Suppressor macrophage (primary cell): ENCODE results near the gene CDH4.
A peak's percentile ranks its signal among the peaks of the same experiment; 100 is the strongest.
"Not testable (repeated sequence)": the region's sequence is repeated elsewhere in the genome, so short reads cannot be mapped to it uniquely, and the experiment has no call there.

Source experiments
- DNase-seq, 4 experiments: peaks; one replicate each; pipeline ENCODE4 v3.0.0-alpha.2; 2020 to 2022

Gene CDH4

DNA sequence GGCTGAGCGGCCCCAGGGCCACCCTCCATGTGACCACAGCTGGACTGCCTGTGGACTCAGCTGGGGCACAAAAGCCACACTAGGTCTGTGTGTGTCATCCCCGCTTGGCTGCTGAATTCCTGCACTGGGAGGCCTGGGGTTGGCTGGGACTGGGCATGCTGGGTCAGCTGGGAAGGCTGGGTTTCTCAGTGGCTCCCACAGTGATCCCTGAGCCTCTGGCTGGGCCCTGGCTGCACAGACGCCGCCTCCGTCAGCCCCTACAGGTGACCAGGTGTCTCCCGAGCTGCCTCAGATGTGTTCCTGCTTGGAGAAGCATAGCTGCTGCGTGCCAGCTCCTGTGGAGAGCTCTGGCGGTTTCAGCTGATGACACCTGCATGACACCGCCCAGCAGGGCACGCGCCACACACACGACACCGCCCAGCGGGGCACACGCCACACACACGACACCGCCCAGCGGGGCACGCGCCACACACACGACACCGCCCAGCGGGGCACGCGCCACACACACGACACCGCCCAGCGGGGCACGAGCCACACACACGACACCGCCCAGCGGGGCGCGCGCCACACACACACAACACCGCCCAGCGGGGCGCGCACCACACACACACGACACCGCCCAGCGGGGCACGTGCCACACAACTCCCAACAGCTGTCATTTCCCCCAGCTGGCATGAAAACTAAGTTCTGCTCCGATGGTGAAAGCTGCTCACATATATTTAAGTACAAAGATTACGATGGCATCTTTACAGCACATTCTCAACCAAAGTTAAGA, 724.8 kb downstream of the CDH4 start:
- no peak for DNase-seq

DNA sequence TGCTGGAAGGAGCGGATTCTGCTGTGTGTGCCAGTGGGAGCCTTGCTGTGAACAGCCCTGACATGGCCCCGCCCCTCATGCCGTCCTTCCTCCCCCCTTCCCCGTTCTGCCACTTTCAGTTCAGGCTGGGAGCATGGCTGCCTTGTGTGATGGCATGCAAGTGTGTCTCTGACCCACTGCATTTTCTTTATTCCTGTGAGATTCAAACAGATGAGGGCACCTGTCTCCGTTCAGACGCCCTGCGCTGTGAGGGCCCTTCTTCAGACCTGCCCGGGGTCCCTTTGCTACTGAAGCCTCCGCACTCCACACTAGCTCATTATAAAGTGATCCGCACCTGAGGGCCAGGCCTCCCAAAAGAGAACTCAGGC, 725.3 kb downstream of the CDH4 start:
- no peak for DNase-seq

DNA sequence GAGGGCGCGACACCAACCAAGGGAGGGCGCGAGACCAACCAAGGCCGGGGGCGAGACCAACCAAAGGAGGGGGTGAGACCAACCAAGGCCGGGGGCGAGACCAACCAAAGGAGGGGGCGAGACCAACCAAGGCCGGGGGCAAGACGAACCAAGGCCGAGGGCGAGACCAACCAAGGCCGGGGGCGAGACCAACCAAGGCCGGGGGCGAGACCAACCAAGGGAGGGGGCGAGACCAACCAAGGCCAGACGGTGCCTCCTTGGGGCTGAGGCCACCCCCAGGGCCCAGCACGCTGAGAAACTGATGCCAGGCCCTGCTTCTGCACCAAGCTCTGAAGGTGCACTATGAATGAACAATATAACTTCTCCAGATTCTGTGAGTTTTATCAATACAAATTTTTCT, 726.4 kb downstream of the CDH4 start:
- no peak for DNase-seq

DNA sequence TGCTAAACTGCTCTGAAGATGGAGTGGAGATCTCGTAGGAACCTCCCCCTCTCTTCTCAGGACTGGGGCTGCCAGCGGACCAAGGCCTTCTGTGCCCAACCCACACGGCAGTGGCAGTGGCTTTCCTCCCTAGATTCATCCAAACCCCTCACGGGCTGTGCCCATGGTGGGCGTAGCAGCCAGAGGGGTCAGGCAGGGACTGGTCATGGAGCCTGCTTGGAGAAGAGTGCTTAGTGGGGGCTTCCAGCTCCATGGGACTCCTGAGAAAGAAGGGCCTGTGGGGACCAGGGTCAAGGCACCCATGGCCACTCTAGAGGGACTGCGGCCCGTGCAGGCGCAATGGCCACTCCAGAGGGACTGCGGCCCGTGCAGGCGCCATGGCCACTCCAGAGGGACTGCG, 727.0 kb downstream of the CDH4 start:
- no peak for DNase-seq

DNA sequence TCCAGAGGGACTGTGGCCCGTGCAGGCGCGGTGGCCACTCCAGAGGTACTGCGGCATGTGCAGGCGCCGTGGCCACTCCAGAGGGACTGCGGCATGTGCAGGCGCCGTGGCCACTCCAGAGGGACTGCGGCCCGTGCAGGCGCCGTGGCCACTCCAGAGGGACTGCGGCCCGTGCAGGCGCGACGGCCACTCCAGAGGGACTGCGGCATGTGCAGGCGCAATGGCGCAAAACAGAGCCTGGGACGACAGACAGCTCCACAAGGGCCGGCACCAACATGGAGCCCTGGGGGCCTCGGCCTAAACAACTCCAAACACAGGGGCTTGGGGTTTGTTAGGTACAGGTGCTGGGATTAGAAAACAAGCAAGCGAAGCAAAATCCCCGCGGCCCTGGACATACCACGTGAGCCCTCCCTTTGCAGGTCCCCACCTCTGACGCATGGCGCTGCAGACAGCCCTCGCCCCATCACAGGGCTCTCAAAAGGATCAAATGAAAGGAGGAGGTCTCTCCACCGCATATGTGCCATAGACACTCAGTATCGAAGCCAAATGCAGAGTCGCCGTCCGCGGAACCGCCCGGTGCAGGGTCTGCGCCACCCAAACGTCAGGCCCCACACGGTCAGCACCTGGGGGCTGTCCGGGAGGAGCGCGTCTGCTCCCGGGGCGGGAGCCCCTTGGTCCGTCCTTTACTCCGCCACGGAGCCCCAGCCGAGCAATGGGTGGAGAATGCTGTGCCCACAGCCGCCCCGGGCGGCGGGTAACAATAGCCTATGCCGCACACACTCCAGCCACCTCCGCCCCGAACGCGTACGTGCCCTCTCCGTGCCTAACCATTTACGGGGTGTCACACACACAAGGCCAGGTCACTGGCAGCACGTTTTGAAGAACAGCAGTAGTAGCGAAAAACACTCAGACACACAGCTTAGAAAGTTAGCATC, 727.9 kb downstream of the CDH4 start:
- DNase-seq: no peak

DNA sequence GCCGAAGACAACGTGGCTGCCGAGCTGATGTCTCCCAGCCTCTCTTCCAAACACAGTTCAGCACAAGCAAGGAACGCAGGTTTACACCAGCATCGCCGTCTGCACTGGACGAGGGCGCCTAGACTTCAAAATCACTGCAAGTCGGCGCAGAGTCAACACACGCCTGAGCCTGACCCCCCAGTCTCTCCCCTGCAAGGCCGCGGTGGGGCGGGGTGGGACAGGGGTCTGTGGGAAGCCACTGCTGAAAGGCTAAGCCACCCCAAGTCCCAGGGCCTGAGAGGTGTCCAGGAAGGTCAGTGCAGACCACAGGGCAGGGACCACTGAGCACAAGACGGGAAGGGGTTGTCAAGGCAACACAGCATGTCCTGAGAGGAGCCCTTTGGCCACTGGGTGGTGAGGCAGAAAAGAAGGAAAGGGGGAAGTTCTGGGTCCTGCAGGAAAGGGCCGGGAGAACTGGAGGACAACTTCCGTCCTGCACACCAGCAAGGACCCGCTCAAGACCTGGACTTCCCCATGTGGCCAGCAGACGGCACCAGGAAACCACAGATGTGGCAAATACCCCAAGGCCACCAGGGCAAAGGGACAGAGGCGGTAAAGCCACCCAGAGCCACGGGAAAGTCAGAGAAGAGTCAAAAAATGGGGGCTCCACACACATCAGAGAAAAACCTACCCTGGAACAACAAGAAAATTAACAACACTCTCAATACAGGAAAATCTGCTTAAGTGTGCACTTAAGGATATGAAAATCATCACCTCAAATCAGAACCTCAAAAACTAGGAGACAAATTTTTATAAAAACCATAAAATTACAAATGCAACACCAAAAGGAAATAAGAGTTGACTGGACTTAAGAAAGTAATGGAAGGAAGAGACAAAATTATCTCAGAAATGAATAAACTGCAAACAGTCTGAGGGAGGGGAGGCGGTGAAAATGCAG, 728.9 kb downstream of the CDH4 start:
- DNase-seq: peak; percentile 68 to 78 (median 74)

DNA sequence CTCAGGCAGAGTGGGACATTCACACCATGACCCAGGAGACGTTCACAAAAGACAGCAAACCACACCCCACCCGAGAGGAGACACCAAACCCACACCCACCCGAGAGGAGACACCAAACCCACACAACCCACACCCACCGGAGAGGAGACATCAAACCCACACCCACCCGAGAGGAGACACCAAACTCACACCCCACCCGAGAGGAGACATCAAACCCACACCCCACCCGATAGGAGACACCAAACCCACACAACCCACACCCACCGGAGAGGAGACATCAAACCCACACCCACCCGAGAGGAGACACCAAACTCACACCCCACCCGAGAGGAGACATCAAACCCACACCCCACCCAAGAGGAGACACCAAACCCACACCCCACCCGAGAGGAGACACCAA, 729.6 kb downstream of the CDH4 start:
- DNase-seq: not testable (repeated sequence)

DNA sequence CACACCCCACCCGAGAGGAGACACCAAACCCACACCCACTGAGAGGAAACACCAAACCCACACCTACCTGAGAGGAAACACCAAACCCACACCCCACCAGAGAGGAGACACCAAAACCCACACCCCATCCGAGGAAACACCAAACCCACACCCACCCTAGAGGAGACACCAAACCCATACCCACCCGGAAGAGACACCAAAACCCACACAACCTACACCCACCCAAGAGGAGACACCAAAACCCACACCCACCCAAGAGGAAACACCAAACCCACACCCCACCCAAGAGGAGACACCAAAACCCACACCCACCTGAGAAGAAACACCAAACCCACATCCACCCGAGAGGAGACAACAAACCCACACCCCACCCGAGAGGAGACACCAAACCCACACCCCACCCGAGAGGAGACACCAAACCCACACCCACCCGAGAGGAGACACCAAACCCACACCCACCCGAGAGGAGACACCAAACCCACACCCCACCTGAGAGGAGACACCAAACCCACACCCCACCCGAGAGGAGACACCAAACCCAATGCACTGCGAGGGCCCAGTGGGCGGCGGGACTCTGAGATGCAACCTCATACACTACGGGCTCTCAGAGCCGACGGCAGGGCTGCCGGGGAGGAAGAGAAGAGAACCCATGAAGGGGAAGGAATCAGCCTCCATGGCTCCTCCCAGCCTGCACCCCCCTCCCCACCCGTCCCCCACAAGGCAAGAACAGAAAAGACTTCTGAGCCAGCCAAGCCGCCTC, 730.3 kb downstream of the CDH4 start:
- DNase-seq: no peak

DNA sequence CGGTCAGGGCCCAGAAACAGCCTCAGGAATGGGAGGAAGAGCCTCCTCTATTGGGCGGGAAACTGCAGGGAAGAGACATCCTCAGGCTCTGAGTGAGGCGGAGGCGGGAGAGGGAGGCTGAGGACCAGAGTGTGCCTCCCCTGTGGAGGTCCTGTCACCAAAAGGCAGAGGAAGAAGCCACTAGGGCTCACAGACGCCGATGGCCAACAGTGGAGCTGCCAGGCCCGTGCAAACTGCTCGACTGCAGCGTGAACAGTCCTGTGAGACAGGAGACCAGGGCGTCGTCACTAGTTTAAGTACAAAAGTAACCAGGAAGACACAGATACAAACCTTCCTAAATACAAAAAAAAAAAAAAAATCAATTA, 730.9 kb downstream of the CDH4 start:
- DNase-seq: no peak

DNA sequence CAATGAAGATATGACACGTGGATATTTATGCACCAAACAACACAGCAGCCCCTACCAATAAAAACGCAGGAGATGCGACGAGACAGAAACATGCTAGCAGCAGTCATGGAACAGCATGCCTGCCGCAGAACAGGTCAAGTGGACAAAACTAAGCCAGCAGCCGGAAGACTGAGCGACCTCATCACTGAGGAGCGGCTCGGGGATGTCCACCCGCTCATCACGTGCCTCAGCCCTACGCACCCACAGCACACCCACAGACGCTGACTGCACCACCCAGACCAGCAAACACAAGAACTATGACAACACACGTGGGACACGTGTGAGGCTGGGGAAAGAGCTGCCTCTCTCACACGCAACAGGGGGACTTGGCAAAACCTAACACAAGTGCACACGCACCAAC, 731.9 kb downstream of the CDH4 start:
- peak in 2 of 4 experiments; percentile 3 to 6 for DNase-seq

DNA sequence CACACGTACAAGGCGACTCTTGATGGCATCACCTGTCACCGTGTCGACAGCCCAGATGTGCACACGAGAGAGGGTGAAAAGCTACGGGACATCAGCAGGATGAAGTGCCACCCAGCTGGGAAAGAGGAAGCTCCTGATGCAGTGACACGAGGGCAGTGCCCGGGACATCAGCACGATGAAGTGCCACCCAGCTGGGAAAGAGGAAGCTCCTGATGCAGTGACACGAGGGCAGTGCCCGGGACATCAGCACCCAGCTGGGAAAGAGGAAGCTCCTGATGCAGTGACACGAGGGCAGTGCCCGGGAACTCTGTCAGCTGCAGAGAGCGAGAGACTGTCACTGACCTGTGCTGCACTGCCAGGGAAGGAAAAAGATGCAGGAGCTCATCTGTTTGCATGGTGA, 732.4 kb downstream of the CDH4 start:
- peak; percentile 46 to 70 (median 64) for DNase-seq

DNA sequence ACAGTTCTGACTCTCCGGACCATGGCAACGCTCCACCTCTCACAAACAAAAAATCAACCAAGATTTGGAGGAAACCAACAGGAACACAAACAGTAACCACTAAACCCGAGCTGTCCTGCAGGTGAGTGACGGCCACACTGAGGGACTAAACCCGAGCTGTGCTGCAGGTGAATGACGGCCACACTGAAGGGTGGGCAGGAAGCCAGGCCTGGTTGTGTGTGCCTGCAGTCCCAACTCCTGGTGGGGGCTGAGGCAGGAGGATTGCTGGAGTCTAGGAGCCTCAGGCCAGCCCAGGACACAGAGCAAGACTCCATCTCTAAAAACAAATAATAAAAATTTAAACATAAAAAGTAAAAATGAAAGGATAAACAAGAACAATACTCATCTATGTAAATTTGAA, 733.0 kb downstream of the CDH4 start:
- DNase-seq: no peak

DNA sequence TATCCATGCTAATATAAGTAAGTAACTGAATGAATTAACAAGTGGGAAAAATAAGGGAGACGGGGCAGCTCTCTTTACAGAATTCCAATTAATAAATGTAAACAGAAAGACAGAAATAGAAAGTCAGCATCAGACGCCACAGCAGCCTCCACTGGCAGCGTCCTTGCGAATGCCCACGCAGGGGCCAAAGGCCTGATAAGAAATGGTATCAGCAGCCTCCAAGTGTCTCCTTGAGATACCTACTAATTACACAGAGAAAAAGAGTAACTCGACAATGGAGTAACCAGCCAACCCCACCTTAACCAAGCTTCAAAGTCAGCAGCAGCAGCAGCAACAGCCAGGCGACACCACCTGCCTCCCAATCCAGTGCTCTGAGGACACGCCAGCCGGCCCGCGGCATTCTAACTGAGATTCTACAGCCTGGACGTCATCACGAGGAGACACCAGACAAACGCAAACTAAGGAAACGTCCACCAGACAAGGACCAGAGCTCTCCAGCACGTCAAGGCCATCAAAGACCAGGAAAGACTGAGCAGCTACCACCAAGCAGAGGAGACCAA, 734.8 kb downstream of the CDH4 start:
- no peak for DNase-seq

DNA sequence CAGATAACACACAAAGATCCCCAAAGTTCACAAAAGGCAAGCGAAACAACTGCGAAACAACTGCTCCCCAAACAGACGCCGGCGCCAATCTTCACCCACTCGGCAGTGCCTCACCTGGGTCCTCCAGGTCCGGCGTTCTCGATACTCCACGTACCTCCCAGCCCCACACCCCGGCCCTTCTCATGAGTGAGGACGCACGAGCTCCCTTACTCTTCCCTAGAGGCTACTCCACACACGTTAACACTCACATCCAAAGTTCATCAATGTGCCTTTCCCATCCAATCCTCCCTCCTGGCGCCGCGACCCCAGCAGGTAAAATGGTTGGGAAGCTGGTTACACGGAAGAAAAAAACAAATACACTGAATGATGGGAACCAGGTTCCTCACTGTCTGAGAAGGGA, 736.6 kb downstream of the CDH4 start:
- DNase-seq: no peak

DNA sequence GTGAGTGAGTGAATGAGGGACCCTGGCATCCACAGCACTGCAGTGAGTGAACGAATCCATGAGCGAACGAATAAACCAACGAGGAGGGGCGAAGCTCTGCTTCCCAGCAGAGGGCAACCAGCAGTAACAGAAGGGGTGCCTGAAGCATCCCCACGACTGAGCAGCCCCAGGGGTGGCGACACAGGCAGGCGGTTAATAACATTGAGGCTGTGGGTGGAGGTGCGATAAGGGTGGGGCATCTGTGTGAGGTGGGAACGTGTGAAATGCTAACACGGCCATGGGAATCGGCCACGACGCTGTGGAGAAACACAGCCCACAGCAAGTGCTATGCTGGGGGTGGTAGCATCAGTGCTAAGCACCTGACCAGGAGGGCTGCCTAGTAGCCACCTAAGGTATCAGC, 737.7 kb downstream of the CDH4 start:
- no peak for DNase-seq
